NCI-H1436 treated with DMSO at 0.1 percent for 48 hours (cell line): ENCODE data around the gene ZNF280D.
"Not testable (repeated sequence)": the region's sequence is repeated elsewhere in the genome, so short reads cannot be mapped to it uniquely, and the experiment has no call there.

ENCODE experiments used
- DNase-seq: peaks from one replicate; lab custom pipeline; 2025; lab: John Stamatoyannopoulos, UW

ZNF280D gene, protein sequence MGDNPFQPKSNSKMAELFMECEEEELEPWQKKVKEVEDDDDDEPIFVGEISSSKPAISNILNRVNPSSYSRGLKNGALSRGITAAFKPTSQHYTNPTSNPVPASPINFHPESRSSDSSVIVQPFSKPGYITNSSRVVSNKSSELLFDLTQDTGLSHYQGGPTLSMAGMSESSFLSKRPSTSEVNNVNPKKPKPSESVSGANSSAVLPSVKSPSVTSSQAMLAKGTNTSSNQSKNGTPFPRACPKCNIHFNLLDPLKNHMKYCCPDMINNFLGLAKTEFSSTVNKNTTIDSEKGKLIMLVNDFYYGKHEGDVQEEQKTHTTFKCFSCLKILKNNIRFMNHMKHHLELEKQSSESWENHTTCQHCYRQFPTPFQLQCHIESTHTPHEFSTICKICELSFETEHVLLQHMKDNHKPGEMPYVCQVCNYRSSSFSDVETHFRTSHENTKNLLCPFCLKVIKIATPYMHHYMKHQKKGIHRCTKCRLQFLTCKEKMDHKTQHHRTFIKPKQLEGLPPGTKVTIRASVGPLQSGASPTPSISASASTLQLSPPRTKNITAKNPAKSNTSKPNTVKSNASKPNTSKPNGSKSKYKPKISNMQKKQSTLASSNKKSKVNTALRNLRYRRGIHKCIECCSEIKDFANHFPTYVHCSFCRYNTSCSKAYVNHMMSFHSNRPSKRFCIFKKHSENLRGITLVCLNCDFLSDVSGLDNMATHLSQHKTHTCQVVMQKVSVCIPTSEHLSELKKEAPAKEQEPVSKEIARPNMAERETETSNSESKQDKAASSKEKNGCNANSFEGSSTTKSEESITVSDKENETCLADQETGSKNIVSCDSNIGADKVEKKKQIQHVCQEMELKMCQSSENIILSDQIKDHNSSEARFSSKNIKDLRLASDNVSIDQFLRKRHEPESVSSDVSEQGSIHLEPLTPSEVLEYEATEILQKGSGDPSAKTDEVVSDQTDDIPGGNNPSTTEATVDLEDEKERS

DNA sequence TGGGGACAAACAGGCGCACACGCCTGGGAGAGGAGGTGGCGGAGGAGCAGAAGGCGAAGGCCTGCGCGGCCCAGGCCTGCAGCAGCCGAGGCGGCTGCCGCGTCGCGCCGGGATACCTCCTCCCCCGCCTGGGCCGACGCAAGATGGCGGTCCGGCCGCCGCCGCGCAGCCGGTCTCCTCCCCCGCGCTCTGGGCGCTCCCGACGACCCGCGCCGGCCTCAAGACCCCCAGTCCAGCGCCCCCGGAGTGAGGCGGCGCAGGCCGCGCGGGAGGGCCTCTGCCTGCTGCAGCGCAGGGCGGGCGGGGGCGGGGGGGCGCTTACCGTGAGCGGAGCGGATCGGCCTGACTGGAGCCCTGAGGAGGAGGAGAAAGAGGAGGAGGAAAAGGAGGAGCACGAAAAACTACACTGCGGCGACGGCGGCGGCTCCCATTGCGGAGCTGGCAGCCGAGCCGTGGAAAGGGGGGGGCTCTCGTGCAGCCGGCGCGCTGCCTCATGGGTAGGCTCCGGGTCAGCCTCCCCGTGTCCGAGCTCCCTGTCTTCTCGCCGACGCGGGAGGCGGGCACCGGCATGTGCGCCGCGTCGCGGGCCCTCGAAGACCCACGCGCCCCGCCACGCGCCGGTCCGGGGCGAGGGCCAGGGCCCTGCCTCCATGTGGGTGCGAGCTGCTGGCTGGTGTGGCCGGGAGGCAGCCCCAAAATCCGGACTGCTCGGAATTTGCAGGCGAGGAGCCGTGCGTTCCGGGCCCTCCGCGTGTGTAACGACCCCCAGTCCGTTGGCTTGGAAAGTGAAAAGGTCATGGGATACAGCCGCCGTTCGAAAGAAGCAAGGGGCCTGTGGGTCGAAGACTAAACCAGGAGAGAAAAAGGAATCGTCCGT is at the start of gene ZNF280D:
TSS of gene ZNF280D (minus strand) at position 374 of the 877 bp plus-strand sequence. CDS start 26,400 bp downstream, outside the sequence.
- peak; percentile 51 for DNase-seq

DNA sequence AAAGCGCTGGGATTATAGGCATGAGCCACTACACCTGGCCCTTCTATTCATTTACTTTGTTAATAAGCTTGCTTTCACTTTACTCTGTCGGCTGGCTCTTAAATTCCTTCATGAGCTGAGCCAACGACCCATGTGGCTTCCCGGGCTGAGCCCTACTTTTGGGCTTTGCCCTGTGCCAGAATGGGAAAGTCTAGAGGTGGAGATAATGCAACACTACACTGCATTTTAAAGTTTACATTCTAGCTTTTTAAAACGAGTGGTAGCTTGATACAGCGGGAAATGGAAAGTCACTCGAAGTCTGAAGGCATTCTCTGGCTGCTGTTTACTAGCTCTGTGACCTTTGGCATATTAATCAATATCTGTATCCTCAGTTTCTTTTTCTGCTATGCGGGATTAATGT is 49.0 kb upstream of the ZNF280D start:
- DNase-seq: no peak

DNA sequence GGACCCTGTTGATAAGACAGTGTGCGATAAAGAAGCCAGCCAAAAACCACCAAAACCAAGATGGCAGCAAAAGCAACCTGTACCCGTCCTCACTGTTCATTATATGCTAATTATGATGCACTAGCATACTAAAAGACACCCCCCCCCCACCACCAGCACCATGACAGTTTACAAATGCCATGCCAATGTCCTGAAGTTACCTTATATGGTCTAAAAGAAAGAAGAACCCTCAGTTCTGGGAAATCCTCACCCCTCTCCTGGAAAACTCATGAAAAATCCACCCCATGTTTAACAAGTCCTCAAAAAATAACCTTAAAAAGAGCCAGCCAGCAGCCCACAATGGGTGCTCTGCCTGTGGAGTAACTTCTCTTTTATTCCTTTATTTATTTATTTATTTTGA is 48.4 kb upstream of the ZNF280D start:
- no peak for DNase-seq

DNA sequence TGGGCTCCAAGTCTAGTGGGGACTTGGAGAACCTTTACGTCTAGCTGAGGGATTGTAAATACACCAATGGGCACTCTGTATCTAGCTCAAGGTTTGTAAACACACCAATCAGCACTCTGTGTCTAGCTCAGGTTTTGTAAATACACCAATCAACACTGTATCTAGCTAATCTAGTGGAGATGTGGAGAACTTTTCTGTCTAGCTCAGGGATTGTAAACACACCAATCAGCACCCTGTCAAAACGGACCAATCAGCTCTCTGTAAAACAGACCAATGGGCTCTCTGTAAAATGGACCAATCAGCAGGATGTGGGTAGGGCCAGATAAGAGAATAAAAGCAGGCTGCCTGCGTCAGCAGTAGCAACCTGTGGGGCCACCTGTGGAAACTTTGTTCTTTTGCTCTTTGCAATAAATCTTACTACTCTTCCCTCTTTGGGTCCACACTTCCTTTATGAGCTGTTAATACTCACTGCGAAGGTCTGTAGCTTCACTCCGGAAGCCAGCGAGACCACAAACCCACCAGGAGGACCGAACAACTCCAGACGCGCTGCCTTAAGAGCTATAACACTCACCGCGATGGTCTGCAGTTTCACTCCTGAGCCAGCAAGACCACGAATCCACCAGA is 46.9 kb upstream of the ZNF280D start:
- not testable (repeated sequence) for DNase-seq

DNA sequence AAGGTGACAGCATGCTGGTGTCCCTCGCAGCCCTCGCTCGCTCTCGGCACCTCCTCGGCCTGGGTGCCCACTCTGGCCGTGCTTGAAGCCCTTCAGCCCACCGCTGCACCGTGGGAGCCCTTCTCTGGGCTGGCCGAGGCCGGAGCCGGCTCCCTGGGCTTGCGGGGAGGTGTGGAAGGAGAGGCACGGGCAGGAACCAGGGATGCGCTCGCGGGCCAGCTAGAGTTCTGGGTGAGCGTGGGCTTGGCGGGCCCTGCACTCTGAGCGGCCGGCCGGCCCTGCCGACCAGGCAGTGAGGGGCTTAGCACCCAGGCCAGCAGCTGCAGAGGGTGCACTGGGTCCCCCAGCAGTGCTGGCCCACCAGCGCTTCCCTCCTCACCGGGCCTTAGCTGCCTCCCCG is 46.1 kb upstream of the ZNF280D start:
- not testable (repeated sequence) for DNase-seq

DNA sequence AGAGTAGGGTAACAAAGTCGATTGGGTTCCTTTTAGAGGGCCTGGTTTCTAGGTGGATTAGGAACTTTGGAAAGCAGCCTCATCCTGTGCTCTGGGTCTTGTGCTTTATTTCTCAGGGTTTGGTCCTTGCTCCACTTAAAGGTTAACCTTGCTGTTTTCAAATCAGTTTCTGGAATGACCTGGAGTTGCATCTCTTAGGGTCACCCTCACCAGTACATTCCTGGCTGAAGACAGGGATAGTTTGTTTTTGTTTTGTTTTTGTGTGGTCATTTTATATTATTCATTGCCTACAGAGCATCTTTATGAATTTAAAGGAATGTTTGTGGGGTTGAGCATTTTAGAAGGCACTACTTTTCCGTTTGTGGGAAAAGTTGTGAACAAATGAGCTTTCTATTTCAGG is 45.5 kb upstream of the ZNF280D start:
- no peak for DNase-seq

DNA sequence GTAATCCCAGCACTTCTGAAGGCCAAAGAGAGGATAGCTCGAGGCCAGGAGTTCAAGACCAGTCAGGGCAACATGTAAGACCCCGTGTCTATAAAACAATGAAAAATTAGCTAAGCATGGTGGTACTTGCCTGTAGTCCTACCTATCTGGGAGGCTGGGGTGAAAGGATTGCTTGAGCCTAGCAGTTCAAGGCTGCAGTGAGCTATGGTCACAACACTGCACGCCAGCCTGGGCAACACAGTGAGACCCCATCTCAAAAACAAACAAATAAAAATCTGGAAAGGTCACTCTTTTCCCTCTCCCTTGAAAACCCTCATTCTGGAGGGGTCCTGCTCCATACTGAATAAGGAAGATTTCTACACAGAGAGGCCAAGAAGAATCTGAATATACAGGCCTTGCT is 43.5 kb upstream of the ZNF280D start:
- no peak for DNase-seq

DNA sequence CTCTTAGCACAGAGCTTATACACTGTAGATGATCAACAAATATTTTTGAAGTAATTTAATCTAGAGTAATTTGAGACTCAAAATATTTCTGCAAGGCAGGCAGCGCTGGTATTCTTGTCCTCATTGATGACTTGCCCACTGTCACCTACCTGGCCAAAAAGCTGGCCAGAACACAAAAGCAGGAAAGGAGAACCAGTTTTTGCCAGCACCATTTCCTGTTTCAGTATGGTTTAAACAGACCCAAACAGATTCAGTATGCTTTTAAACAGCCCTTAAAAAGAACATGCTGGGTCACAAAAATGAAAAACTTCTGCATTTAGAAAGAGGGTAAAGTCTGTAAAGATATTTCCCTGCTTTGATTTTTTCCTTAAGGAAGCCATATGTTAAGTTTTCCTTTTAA is 42.3 kb upstream of the ZNF280D start:
- DNase-seq: no peak

DNA sequence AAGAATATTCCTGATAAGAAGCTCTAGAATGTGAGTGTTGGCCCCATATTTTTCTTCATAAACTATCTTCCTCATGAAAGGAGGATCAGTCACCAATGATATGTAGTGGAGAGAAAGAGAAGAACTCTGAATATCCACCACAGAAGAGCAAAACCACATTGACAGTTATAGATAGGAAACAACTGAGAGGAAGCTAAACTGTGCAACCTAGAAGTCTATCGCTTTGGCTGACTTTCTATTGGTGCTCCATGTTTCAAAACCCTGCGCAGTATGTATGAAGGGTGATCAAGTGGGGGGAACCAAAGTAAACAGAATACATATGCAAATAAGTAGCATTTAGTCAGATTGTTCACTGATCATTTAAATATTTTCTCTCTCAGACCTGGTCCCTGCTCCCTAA is 41.0 kb upstream of the ZNF280D start:
- no peak for DNase-seq

DNA sequence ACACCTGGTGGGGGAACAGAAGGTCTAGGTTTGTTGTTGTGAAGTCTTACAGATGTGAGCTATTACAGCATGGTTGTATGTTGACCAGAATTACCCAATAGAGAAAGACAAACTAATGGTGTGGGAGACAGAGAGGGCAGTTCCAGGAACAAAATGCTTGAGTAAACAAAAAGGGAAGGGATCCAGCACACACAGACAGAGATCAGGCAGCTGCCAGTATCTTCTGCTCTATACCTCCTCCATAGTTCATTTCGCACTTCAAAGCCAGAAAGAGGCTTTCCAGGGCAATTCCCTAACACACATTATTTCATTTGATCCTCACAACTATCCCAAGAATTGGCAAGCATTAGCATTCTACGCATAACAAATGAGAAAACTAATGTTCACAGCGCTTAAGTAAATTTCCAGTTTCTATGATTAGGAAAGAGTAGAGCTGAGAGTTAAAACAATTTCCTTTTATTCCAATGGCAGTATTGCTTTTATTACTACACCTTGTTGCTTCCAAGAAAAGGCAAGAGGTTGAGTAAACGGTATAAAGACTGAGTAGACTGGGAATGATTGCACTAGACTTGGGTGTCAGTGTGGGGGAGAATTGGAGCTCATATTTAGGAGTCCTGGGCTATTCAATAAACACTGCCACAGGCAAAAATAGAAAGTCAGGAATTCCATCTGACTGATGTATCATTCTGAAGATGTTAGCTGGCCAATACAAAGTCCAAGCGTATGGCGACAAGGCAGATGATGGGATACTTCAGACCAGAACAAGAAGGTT is 39.7 kb upstream of the ZNF280D start:
- DNase-seq: no peak

DNA sequence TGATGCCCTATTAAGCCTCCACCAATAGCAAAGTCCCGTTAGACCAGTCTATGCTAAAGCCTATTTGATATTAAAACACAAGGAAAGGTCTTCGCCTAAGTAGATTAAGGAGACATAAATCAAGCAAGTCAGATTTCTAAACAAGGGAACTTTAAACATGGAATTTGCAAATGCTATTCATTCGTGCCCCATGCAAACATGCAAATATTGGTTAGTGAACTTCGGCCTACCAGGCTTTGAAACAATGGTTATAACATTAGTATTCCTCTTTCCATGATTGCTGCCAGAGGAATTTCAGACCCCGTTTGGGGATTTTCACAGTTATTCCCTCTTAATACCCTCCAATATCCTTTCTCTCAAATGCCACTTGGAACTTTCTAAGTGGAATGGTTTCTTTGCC is 36.9 kb upstream of the ZNF280D start:
- no peak for DNase-seq

DNA sequence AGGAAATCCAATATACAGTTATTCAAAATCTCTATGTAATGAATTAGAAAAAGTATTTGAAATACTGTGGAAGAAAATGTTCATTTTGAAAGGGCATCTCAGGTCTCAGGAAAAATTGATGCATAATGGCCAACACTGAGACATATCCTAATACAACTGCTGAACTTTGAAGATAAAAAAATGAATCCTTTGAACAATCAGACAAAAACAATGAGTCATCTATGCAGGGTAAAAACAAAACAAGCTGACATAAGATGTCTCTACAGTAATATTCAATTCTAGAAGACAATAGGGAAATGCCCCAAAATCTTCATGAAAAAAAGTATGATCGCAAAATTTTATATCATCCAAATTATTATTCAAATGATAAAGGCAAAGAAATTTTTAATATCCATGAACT is 34.0 kb upstream of the ZNF280D start:
- DNase-seq: no peak

DNA sequence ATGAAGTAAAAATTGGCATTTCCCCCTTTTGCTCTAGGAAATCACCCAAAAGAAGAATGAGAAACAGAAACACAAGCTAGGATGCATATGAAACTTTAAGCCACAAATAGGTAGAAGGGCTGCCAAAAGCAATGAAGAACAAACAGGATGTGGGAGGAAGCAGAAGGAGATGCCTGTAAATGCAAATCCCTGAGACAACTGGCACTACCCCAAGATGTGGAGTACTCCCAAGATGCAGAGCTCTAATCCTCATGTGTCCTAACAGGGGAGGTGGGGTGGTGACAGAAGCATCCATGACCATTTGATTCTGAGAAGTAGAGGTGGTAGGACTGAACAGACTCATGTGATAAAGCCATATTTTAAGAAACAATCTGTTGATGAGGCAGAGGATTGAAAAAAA is 31.9 kb upstream of the ZNF280D start:
- DNase-seq: no peak

DNA sequence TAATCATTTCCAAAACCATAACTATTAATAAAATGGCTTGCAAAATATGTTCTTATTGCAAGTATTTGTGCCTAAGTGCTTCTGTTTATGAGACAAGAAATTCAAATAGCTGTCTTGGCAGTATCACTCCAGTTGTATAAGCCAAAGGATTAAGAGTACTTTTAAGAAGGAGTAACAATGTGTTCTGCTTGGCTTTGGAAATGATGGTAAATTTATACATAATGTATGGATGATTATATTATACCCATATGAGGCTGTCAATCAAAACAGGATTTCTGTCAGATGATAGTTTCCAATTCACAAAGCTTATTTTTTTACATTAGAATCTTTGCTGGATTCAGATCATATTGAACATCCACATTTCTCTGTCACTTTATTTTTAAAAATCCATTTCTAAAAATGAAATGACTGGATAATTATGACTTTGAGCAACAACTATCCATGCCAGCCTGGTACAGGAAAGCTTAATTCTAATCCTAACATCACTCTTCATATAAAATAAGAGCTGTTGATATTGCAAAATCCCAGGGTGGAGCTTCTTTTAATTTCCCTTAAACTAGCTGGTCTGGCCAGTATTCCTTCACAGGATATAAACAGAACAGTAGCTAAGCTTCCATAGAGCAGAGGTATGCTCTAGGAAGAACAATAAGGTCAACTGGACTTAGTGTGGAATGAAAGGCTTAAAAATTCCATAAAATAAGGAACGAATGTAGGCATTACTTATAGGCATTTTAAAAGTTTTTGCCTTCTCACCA is 30.0 kb upstream of the ZNF280D start:
- DNase-seq: no peak

DNA sequence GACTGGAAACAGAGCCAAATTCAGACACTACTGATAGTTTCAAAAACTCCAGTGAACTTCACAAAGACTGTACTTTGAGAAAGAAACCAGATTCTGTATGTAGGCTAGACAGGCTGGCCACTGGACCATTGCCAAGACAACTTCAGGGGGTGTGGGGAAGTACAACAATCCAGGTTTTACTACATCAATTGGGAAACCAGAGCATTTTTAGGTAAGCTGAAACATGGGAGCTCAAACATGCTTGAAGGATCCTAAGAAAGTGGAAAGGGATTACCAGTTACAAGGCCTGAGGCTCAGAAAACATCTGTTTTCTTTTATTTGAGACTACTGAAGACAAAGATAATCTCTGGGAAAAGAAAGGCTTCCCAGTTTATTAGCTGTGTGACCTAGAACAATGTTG is 26.9 kb upstream of the ZNF280D start:
- DNase-seq: no peak

DNA sequence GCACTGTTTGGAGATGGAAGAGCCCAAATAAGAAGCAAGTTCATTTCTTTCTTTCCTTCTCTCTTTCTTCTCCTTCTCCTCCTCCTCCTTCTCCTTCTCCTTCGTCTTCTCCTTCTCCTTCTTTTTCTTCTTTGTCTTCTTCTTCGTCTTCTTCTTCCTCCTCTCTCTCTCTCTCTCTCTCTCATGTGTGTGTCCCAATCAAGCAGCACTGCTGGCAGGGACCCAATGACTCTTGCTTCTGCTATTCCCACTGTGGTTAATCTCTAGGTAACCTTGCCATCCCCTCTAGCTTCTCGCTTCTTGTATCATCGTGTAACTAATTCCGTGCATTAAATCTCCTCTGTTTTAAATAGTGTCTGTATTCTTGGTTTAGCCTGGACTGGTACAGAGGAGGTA is 26.1 kb upstream of the ZNF280D start:
- DNase-seq: no peak

DNA sequence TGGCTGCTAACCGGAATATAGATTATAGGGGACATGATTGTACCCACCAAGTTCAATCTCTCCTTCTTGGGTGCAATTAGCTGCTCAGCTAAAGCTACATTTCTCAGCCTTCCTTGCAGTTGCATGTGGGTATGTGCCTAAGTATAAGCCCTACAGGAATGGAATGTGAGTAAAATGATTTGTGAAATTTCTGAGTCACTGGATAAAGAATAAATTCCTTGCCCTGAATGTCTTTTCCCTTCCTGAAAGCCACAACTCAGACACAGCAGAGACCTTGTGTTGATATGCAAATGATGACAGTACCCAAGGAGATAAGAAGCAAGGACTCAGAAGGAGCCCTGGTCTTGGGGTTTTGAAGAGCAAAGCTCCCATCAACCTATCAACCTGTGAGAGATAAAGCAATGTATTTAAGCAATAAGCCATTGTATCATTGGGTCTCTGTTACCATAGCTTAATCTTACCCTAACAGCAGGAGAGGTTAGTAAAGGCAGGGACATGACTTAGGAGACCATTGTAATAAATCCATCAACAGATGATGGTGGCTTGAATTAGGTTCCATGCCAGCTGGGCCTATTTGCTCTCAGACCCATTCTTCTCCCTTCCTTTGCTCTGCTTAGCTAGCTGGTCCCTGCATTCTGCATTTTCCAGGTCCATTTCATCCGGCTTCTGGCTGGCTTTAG is 25.6 kb upstream of the ZNF280D start:
- no peak for DNase-seq

DNA sequence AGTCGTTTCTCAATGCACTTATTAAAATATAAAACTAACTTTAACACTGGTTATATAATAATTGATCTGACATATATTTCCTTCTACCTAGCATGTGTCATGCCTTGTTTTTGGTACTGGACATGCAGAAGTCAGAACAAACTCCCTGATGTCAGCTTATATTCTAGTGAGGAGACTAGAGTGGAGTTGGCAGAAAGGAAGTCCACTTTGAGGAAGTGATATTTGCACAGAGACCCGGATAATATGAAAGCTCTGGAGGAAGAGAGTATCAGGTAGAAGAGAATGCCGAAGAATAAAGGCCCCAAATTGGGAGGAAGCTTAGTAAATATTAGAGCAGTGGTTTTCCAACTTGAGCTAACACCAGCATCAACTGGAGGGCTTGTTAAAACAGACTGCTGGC is 24.6 kb upstream of the ZNF280D start:
- DNase-seq: no peak

DNA sequence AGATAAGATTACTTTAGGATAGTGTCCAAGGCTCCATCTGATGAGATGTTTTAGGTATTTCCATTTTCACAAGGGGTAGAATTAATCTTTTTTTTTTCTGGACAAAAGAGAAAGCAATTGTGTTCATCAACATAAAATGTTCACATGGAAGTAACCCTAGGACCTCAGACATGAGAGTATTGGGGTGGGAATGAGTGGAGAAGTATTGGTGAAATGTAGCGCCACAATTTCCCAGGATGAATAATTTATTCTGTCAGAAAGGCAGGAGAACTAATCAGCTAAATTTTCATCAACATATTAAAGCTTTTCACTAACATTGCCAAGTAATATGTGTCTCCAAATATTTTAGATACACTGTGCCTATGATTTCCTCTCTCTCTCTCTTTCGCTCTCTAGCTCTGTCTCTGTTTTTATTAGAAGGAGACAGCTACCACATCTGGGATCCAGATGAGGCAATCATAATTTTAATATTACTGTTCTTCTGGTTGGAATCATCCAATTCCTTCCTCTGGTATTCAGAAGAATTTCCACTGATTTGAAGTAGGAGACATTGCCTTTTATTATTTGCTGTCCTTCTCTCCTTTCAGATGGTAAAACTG is 21.6 kb upstream of the ZNF280D start:
- no peak for DNase-seq
